SK-N-SH (cell line): ENCODE data around the gene TP53TG5.

ENCODE experiments used
- EP300 ChIP-seq, 2 experiments: IDR thresholded peaks; 2 replicates each; pipeline versions ENCODE4 v1.4.0 to v1.6.1; 2012; ENCODE audit warnings: borderline replicate concordance in 1 of 2, low read depth in 1 of 2, low read length in 1 of 2
- MAX ChIP-seq: IDR thresholded peaks from 2 replicates; pipeline ENCODE4 v1.4.0; 2012; ENCODE audit warnings: low read depth
- POLR2AphosphoS5 ChIP-seq: IDR thresholded peaks from 2 replicates; pipeline ENCODE4 v1.6.1; 2012; ENCODE audit warnings: low read depth, low read length
- TCF12 ChIP-seq: IDR thresholded peaks from 2 replicates; pipeline ENCODE4 v1.4.0; 2012
- YY1 ChIP-seq: IDR thresholded peaks from 2 replicates; pipeline ENCODE4 v1.4.0; 2012; ENCODE audit warnings: low read depth, mild to moderate bottlenecking
- TF ChIP-seq, protein P1 (sequence below): fragments of 200-600 bp; sonication (generic); IDR thresholded peaks from 2 replicates; pipeline ENCODE4 v1.6.1; 2017; ENCODE audit warnings: antibody characterized with exemption, mild to moderate bottlenecking, moderate library complexity

DNA sequence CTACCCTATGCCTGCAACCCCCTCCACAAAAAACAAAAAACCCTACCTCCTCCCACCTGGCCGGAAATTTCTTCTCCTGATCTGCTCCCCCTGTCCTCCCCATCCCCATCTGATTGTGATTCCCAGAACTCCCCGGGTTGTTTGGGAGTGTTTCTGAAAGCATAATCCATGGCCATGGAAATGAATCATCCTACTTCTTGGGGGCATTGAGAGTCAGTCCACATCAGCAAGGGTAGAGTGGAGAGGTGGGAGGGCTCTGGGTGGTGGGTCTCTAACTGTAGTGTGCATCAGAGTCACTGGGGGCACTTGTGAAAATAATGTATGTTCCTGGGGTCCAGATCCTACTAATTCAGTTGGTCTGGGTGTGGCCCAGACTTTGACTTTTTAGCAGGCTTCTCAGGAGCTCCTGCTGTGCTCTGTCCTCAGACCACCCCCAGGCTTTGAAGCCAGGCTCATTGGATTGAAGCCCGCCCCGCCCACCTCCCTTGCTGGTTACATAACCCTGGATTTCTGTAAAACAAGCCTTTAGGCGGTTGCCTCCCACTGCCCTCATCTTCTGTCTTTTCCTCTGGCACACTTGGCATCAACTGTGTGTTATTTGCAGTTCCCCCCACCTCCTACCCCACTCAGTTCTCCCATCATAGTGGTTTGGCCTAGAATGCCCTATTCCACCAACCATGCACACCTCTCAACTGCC is 48.3 kb upstream of the TP53TG5 start:
- TF ChIP-seq, protein P1, sequence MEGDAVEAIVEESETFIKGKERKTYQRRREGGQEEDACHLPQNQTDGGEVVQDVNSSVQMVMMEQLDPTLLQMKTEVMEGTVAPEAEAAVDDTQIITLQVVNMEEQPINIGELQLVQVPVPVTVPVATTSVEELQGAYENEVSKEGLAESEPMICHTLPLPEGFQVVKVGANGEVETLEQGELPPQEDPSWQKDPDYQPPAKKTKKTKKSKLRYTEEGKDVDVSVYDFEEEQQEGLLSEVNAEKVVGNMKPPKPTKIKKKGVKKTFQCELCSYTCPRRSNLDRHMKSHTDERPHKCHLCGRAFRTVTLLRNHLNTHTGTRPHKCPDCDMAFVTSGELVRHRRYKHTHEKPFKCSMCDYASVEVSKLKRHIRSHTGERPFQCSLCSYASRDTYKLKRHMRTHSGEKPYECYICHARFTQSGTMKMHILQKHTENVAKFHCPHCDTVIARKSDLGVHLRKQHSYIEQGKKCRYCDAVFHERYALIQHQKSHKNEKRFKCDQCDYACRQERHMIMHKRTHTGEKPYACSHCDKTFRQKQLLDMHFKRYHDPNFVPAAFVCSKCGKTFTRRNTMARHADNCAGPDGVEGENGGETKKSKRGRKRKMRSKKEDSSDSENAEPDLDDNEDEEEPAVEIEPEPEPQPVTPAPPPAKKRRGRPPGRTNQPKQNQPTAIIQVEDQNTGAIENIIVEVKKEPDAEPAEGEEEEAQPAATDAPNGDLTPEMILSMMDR, result no peak
- no peak for TF ChIP-seq EP300 (IDR thresholded peaks at IDR 0.05; ENCODE audit: borderline replicate concordance in 1 of 2, low read depth in 1 of 2, low read length in 1 of 2)
- TF ChIP-seq TCF12, result no peak
- no peak for TF ChIP-seq POLR2AphosphoS5
- TF ChIP-seq MAX, result no peak
- no peak for TF ChIP-seq YY1
